Mesendoderm (in vitro differentiated cells): ENCODE measurements around the gene WDR48.

ENCODE experiments used
- DNase-seq: peaks from one replicate; pipeline ENCODE4 v3.0.0; 2013
- H2AK5ac ChIP-seq: 2 replicates; pipeline ENCODE4 v1.6.1; 2013; ENCODE audit warnings: low read length, inconsistent platforms
- H2BK120ac ChIP-seq: 2 replicates; pipeline ENCODE4 v1.6.1; 2013; ENCODE audit warnings: low read depth, mild to moderate bottlenecking, low read length, moderate library complexity, mixed read lengths
- H2BK15ac ChIP-seq: replicated peaks from 2 replicates; pipeline ENCODE4 v1.6.1; 2013; ENCODE audit warnings: low read depth, mild to moderate bottlenecking, moderate library complexity
- H2BK5ac ChIP-seq: 2 replicates; pipeline ENCODE4 v1.6.1; 2013; ENCODE audit warnings: low read length, inconsistent platforms
- H3K18ac ChIP-seq: 2 replicates; pipeline ENCODE4 v1.6.1; 2013; ENCODE audit warnings: mild to moderate bottlenecking, low read length, mixed read lengths
- H3K23ac ChIP-seq: one replicate; pipeline ENCODE4 v1.6.1; 2013; ENCODE audit warnings: low read length
- H3K27ac ChIP-seq: 2 replicates; pipeline ENCODE4 v1.5.1; 2013; ENCODE audit warnings: low read depth, mild to moderate bottlenecking, inconsistent platforms, low read length, moderate library complexity
- H3K27me3 ChIP-seq: 2 replicates; pipeline ENCODE4 v1.6.1; 2013; ENCODE audit warnings: low read length, control low read depth, mild to moderate bottlenecking, inconsistent platforms; ENCODE audit not compliant: insufficient read depth, poor library complexity
- H3K36me3 ChIP-seq: 2 replicates; pipeline ENCODE4 v1.6.1; 2013; ENCODE audit warnings: low read length, inconsistent platforms; ENCODE audit not compliant: control insufficient read depth, insufficient read depth
- H3K4ac ChIP-seq: one replicate; pipeline ENCODE4 v1.6.1; 2013; ENCODE audit warnings: low read depth, mild to moderate bottlenecking, low read length, moderate library complexity
- H3K4me1 ChIP-seq: 2 replicates; pipeline ENCODE4 v1.6.1; 2013; ENCODE audit warnings: low read depth, low read length, inconsistent platforms; ENCODE audit not compliant: control insufficient read depth
- H3K4me2 ChIP-seq: 2 replicates; pipeline ENCODE4 v1.6.1; 2013; ENCODE audit warnings: low read length
- H3K4me3 ChIP-seq: 2 replicates; pipeline ENCODE4 v1.5.1; 2013; ENCODE audit warnings: mild to moderate bottlenecking, low read length
- H3K56ac ChIP-seq: one replicate; pipeline ENCODE4 v1.6.1; 2013; ENCODE audit warnings: low read length
- H3K79me1 ChIP-seq: 2 replicates; pipeline ENCODE4 v1.6.1; 2013; ENCODE audit warnings: low read length, inconsistent platforms
- H3K79me2 ChIP-seq: 2 replicates; pipeline ENCODE4 v1.6.1; 2013; ENCODE audit warnings: mild to moderate bottlenecking, low read length; ENCODE audit not compliant: control insufficient read depth, insufficient read depth
- H3K9ac ChIP-seq: 2 replicates; pipeline ENCODE4 v1.6.1; 2013; ENCODE audit warnings: low read length, inconsistent platforms
- H4K5ac ChIP-seq: one replicate; pipeline ENCODE4 v1.6.1; 2013; ENCODE audit warnings: low read length
- H4K8ac ChIP-seq: one replicate; pipeline ENCODE4 v1.6.1; 2013; ENCODE audit warnings: low read depth, mild to moderate bottlenecking, control low read depth, low read length, moderate library complexity
- WGBS: extraction: QIAGEN DNeasy Blood & Tissue Kit; methylation state at CpG from one replicate; pipeline ENCODE4 v1.1.7; 2013; ENCODE audit warnings: low lambda C conversion rate, missing lambda C conversion rate; ENCODE audit not compliant: insufficient coverage; ENCODE audit errors: extremely low coverage; 5-methylcytosine and 5-hydroxymethylcytosine counted together

WDR48 gene

GRCh38 chr3:39126532-39127071 is 74.8 kb downstream of the WDR48 start:
- Histone ChIP-seq H3K18ac (no peak overlapping the region), H3K4me1 (peaks cover 5% of the 10 kb centered on the region), H3K27me3 (no peaks in the 10 kb centered on the region), H3K79me2 (no peaks in the 10 kb centered on the region), H3K56ac (no peak overlapping the region), H3K4me2 (no peak overlapping the region), H3K4ac (no peak overlapping the region), H3K9ac (no peak overlapping the region), H2AK5ac (no peak overlapping the region), H2BK15ac (no peak overlapping the region), H3K23ac (no peak overlapping the region), H2BK5ac (no peak overlapping the region), H4K8ac (no peak overlapping the region), H3K27ac (no peak overlapping the region), H4K5ac (no peak overlapping the region), H3K79me1 (no peaks in the 10 kb centered on the region), H3K36me3 (no peaks in the 10 kb centered on the region), H3K4me3 (no peak overlapping the region), H2BK120ac (no peak overlapping the region)
- no CpG with 5 or more reads among the region's 6 CpGs for WGBS
- DNase-seq: peak; percentile 83

- Histone ChIP-seq H3K27ac (no peak overlapping the region), H3K4me2 (no peak overlapping the region), H3K4ac (no peak overlapping the region), H3K23ac (no peak overlapping the region), H3K4me3 (no peak overlapping the region), H3K36me3 (no peaks in the 10 kb centered on the region), H3K18ac (no peak overlapping the region), H2BK15ac (no peak overlapping the region), H3K56ac (no peak overlapping the region), H2BK5ac (no peak overlapping the region), H2AK5ac (no peak overlapping the region), H3K4me1 (peaks cover 5% of the 10 kb centered on the region), H3K79me2 (no peaks in the 10 kb centered on the region), H2BK120ac (no peak overlapping the region), H4K8ac (no peak overlapping the region), H4K5ac (no peak overlapping the region), H3K79me1 (no peaks in the 10 kb centered on the region), H3K27me3 (no peaks in the 10 kb centered on the region), H3K9ac (no peak overlapping the region)
- no peak for DNase-seq
- no CpG with 5 or more reads among the region's 7 CpGs for WGBS
Measured at GRCh38 chr3:39127269-39127907, 75.6 kb downstream of the WDR48 start.

- Histone ChIP-seq H3K56ac (no peak overlapping the region), H2BK5ac (no peak overlapping the region), H3K27me3 (no peaks in the 10 kb centered on the region), H2AK5ac (no peak overlapping the region), H4K8ac (no peak overlapping the region), H2BK120ac (no peak overlapping the region), H3K79me1 (no peaks in the 10 kb centered on the region), H3K18ac (no peak overlapping the region), H4K5ac (no peak overlapping the region), H3K23ac (no peak overlapping the region), H3K4me1 (peaks cover 5% of the 10 kb centered on the region), H2BK15ac (no peak overlapping the region), H3K79me2 (no peaks in the 10 kb centered on the region), H3K9ac (no peak overlapping the region), H3K27ac (no peak overlapping the region), H3K4ac (no peak overlapping the region), H3K4me2 (no peak overlapping the region), H3K36me3 (no peaks in the 10 kb centered on the region), H3K4me3 (no peak overlapping the region)
- whole genome bisulfite sequencing: no CpG with 5 or more reads among the region's 1 CpG
- no peak for DNase-seq
Measured at GRCh38 chr3:39127908-39128304, 76.1 kb downstream of the WDR48 start.

- Histone ChIP-seq H3K36me3 (no peaks in the 10 kb centered on the region), H3K79me1 (no peaks in the 10 kb centered on the region), H3K27me3 (no peaks in the 10 kb centered on the region), H3K27ac (no peak overlapping the region), H3K4me1 (peaks cover 5% of the 10 kb centered on the region), H3K4me2 (no peak overlapping the region), H4K8ac (no peak overlapping the region), H3K79me2 (no peaks in the 10 kb centered on the region), H3K23ac (no peak overlapping the region), H4K5ac (no peak overlapping the region), H3K18ac (no peak overlapping the region), H3K4me3 (no peak overlapping the region), H3K56ac (no peak overlapping the region), H2AK5ac (no peak overlapping the region), H3K4ac (no peak overlapping the region), H2BK120ac (no peak overlapping the region), H3K9ac (no peak overlapping the region), H2BK15ac (no peak overlapping the region), H2BK5ac (no peak overlapping the region)
- no peak for DNase-seq
- WGBS: no CpG with 5 or more reads among the region's 7 CpGs
Measured at GRCh38 chr3:39128951-39129350, 77.1 kb downstream of the WDR48 start.

- Histone ChIP-seq H3K36me3 (no peaks in the 10 kb centered on the region), H3K4me2 (no peak overlapping the region), H3K18ac (no peak overlapping the region), H2AK5ac (no peak overlapping the region), H3K79me1 (no peaks in the 10 kb centered on the region), H3K23ac (no peak overlapping the region), H4K5ac (no peak overlapping the region), H2BK120ac (no peak overlapping the region), H3K9ac (no peak overlapping the region), H3K4me3 (no peak overlapping the region), H3K4me1 (peaks cover 5% of the 10 kb centered on the region), H2BK5ac (no peak overlapping the region), H2BK15ac (no peak overlapping the region), H3K27ac (no peak overlapping the region), H3K79me2 (no peaks in the 10 kb centered on the region), H3K4ac (no peak overlapping the region), H3K56ac (no peak overlapping the region), H3K27me3 (no peaks in the 10 kb centered on the region), H4K8ac (no peak overlapping the region)
- DNase-seq: no peak
- no CpG with 5 or more reads among the region's 6 CpGs for WGBS
Measured at GRCh38 chr3:39130026-39130425, 78.2 kb downstream of the WDR48 start.
